ENCODE measurements around the gene CRADD. TPM values are rescaled to one million over a fixed set of nuclear protein-coding genes. Genes with fewer than 3 reads are reported as not detected.
A peak's percentile ranks its signal among the peaks of the same experiment; 100 is the strongest.

CRADD gene
- total RNA-seq, 4 donors from 2014 or later, result 19.4 to 28.7 (median 22.6) TPM

- Histone ChIP-seq H3K9me3 (no peaks in the 10 kb centered on the region), H3K27ac (peak overlapping the region; percentile 75 to 84 (median 76)), H3K36me3 (no peaks in the 10 kb centered on the region), H3K4me3 (peak overlapping the region; percentile 57 to 69 (median 61)), H3K4me1 (peaks cover 32 to 56% of the 10 kb centered on the region in 2 donors), H3K27me3 (no peaks in the 10 kb centered on the region)
- TF ChIP-seq, protein P1, sequence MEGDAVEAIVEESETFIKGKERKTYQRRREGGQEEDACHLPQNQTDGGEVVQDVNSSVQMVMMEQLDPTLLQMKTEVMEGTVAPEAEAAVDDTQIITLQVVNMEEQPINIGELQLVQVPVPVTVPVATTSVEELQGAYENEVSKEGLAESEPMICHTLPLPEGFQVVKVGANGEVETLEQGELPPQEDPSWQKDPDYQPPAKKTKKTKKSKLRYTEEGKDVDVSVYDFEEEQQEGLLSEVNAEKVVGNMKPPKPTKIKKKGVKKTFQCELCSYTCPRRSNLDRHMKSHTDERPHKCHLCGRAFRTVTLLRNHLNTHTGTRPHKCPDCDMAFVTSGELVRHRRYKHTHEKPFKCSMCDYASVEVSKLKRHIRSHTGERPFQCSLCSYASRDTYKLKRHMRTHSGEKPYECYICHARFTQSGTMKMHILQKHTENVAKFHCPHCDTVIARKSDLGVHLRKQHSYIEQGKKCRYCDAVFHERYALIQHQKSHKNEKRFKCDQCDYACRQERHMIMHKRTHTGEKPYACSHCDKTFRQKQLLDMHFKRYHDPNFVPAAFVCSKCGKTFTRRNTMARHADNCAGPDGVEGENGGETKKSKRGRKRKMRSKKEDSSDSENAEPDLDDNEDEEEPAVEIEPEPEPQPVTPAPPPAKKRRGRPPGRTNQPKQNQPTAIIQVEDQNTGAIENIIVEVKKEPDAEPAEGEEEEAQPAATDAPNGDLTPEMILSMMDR (IDR thresholded peaks at IDR 0.05 in 4 of 5, conservative IDR thresholded peaks at IDR 0.05 in 1 of 5), result no peak
- TF ChIP-seq POLR2A (IDR thresholded peaks at IDR 0.05), result no peak
- in situ Hi-C loops (cut with MboI; ENCODE audit: low sequenced_read_pairs in 4 of 4) (loop anchor here (5.0 to 25.0 kb wide), 9 partner anchors 63 to 354 kb away; partner anchors contain the start of genes CRADD (in 2 of the 4) and SOCS2 (in 1 of the 4)), intact Hi-C loops (cut with DNase I; ENCODE audit: low total_unique reads) (loop anchor here (1.0 to 5.0 kb wide), 2 partner anchors 24 to 362 kb away; no protein-coding TSS in a partner anchor)
- ATAC-seq (no peak), DNase-seq (no peak)
Measured at GRCh38 chr12:93740751-93741150, 63.6 kb downstream of the CRADD start.

DNA sequence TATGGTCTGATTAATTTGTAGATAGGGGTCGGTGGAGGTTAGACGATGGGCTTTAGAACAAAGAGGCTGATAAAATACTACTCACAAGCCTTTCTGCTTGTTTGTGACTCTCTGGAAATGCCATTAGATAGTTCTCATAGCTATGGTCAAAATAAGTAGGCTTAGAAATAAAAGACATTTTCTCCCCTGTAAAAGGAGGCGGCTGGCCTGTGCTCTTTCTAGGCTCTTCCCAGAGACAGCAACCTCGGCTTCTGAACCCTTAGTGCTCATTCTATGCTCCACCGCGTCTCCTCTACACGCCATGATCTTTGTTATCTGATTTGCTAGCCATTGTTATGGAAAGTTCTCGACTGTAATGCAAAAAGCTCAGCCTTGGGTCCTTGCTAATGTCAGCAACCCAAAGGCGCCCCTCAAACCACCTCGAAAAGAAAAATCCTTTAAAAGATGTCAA, 64.5 kb downstream of the CRADD start:
- intact Hi-C loops (cut with DNase I; ENCODE audit: low total_unique reads), result loop anchor here (1.0 to 5.0 kb wide), 2 partner anchors 171 to 361 kb away; no protein-coding TSS in a partner anchor
- in situ Hi-C loops (cut with MboI; ENCODE audit: low sequenced_read_pairs in 4 of 4), result loop anchor here (5.0 to 25.0 kb wide), 9 partner anchors 64 to 353 kb away; partner anchors contain the start of genes CRADD (in 2 of the 4) and SOCS2 (in 1 of the 4)
- DNase-seq, result no peak
- ATAC-seq, result peak; percentile 27 to 49
- no peak for TF ChIP-seq POLR2A (IDR thresholded peaks at IDR 0.05)
- TF ChIP-seq, protein P1 (IDR thresholded peaks at IDR 0.05 in 4 of 5, conservative IDR thresholded peaks at IDR 0.05 in 1 of 5), result no peak
- no peaks in the 10 kb centered on the region for H3K27me3 ChIP-seq
- peak overlapping the region; percentile 75 to 84 (median 76) for H3K27ac ChIP-seq
- peak overlapping the region; percentile 57 to 69 (median 61) for H3K4me3 ChIP-seq
- no peaks in the 10 kb centered on the region for H3K36me3 ChIP-seq
- H3K4me1 ChIP-seq, result peaks cover 39 to 65% of the 10 kb centered on the region in 2 donors
- H3K9me3 ChIP-seq, result no peaks in the 10 kb centered on the region

DNA sequence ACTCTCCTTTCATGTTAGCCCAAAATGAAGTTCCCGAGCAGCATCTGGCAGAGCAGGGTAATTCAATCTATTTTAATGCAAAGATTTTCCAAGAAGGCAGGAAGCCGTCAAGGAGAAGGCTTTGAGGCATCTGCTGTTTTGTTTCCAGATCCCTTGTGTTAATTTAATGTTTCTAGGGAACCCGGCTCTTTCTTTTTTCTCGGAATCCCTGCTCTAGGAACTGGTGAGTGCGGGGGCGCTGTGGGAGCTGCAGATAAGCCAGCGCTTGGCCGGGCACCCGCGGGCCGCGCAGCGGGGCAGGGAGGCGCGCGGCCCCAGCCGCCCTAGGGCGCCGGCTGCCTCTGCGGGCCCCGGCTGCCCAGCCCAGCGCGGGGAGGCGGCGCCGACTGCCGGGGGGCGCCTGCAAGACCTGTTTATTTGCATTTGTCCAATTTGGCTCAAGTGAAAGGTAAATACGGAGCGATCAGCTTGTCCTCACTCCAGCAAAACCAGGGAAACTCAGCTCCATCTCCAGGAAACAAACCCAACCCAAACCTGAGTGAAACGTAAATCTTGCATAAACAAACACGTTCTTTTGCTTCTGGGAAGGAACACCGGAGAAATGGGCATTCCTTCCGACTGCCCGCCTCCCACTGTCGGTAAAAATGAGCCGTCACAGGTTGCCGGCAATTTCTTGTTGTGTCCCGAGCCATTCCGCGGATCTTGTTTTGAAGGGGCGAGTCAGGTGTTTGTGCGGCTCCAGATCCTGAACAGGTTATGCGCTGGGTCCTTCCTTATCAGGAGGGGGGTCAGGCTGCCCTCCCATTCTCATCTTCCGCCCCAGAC, 65.1 kb downstream of the CRADD start:
- intact Hi-C loops (cut with DNase I; ENCODE audit: low total_unique reads) (loop anchor here (1.0 to 5.0 kb wide), 2 partner anchors 172 to 360 kb away; no protein-coding TSS in a partner anchor), in situ Hi-C loops (cut with MboI; ENCODE audit: low sequenced_read_pairs in 4 of 4) (loop anchor here (5.0 to 25.0 kb wide), 9 partner anchors 65 to 352 kb away; partner anchors contain the start of genes CRADD (in 2 of the 4) and SOCS2 (in 1 of the 4))
- peaks cover 39 to 66% of the 10 kb centered on the region in 2 donors for H3K4me1 ChIP-seq
- H3K4me3 ChIP-seq, result peak overlapping the region; percentile 57 to 69 (median 61)
- ATAC-seq (peak; percentile 75 to 84), DNase-seq (peak in 1 of 2 donors; percentile 52)
- no peak for TF ChIP-seq POLR2A (IDR thresholded peaks at IDR 0.05)
- TF ChIP-seq, protein P1 (IDR thresholded peaks at IDR 0.05 in 4 of 5, conservative IDR thresholded peaks at IDR 0.05 in 1 of 5), result peak; percentile 29 to 58 (median 49)
- no peaks in the 10 kb centered on the region for H3K36me3 ChIP-seq
- peak overlapping the region; percentile 75 to 84 (median 76) for H3K27ac ChIP-seq
- H3K9me3 ChIP-seq, result no peaks in the 10 kb centered on the region
- no peaks in the 10 kb centered on the region for H3K27me3 ChIP-seq

DNA sequence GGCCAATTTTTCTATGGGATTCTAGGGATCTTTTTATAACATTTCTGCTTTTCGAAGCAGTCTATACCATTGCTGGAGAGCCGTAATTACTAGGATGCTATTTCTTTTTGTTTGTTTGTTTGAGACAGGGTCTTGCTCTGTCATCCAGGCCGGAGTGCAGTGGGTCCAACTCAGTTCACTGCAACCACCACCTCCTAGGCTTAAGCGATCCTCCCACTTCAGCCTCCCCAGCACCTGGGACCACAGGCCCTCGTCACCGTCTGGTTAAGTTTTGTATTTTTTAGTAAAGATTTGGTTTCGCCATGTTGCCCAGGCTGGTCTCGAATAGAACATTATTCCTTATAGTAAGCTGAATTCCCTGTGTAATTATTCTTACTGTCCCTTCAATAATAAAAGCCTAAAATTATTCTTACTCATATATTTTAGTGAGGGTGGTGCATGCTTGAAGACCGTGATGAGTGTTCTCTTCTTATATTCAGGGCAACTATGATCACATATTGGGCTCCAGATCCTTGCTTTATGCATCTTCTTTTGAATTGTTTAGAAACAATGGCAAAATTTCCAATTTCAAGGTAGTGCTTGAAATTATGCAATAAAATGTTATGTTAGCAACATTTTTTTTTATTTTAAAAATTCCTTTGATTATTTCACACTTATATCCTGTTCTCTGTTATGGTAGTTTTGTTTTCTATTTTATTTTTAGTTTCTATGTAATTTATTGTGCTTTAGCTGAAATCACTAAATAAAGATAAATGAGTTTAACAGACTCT, 66.2 kb downstream of the CRADD start:
- no peak for TF ChIP-seq POLR2A (IDR thresholded peaks at IDR 0.05)
- TF ChIP-seq, protein P1 (IDR thresholded peaks at IDR 0.05 in 4 of 5, conservative IDR thresholded peaks at IDR 0.05 in 1 of 5), result no peak
- Histone ChIP-seq H3K27ac (peak overlapping the region; percentile 75 to 84 (median 76)), H3K4me1 (peaks cover 30 to 59% of the 10 kb centered on the region in 2 donors), H3K36me3 (no peaks in the 10 kb centered on the region), H3K27me3 (no peaks in the 10 kb centered on the region), H3K9me3 (no peaks in the 10 kb centered on the region), H3K4me3 (peak overlapping the region; percentile 57 to 69 (median 61))
- in situ Hi-C loops (cut with MboI; ENCODE audit: low sequenced_read_pairs in 4 of 4), result loop anchor here (5.0 to 25.0 kb wide), 9 partner anchors 66 to 351 kb away; partner anchors contain the start of genes CRADD (in 2 of the 4) and SOCS2 (in 1 of the 4)
- intact Hi-C loops (cut with DNase I; ENCODE audit: low total_unique reads), result loop anchor here (5.0 kb wide), 1 partner anchor 359 kb away; no protein-coding TSS in a partner anchor
- ATAC-seq, result no peak
- DNase-seq, result no peak

All from gastrocnemius medialis (tissue), 4 donors.